SJCRH30 (cell line): ENCODE results near the gene CGB2. TPM values are rescaled to one million over a fixed set of nuclear protein-coding genes. Genes with fewer than 3 reads are reported as not detected.

Experiments
- total RNA-seq: library from RNA; depleted of rRNA; stranded (reverse); fragments of >200 nt; shearing (Covaris generic); gene quantifications from 2 replicates; pipeline ENCODE4 v1.2.3, GENCODE V29; 2014; rRNA removed

The CGB2 gene
- total RNA-seq, 1 experiment from 2014 or later = not detected

Other genes starting within 250 kb of the CGB2 start
- 31.7 and 36.0 TPM in 2 replicates for gene BCAT2, start 220.9 kb upstream of the CGB2 start, total RNA-seq
- gene HSD17B14, start 195.4 kb upstream of the CGB2 start, total RNA-seq = not detected in 2 replicates
- gene PLEKHA4, start 163.3 kb upstream of the CGB2 start, total RNA-seq = 19.3 and 26.6 TPM in 2 replicates
- gene PPP1R15A, start 159.5 kb upstream of the CGB2 start, total RNA-seq = 11.1 and 12.5 TPM in 2 replicates
- not detected in 2 replicates for gene TULP2, start 133.1 kb upstream of the CGB2 start, total RNA-seq
- 91.2 and 97.1 TPM in 2 replicates for gene NUCB1, start 131.6 kb upstream of the CGB2 start, total RNA-seq
- not detected in 2 replicates for gene DHDH, start 98.2 kb upstream of the CGB2 start, total RNA-seq
- gene BAX, start 77.0 kb upstream of the CGB2 start, total RNA-seq = 49.1 and 56.9 TPM in 2 replicates
- gene FTL, start 66.6 kb upstream of the CGB2 start, total RNA-seq = 1,133 and 1,259 TPM in 2 replicates
- gene GYS1, start 38.6 kb upstream of the CGB2 start, total RNA-seq = 38.9 and 42.8 TPM in 2 replicates
- gene RUVBL2, start 38.0 kb upstream of the CGB2 start, total RNA-seq = 139 and 152 TPM in 2 replicates
- gene LHB, start 14.8 kb upstream of the CGB2 start, total RNA-seq = not detected in 2 replicates
- not detected in 2 replicates for gene CGB3, start 7.6 kb upstream of the CGB2 start, total RNA-seq
- gene CGB1, start 5.0 kb downstream of the CGB2 start, total RNA-seq = not detected in 2 replicates
- not detected in 2 replicates for gene CGB5, start 12.0 kb downstream of the CGB2 start, total RNA-seq
- not detected in 2 replicates for gene CGB8, start 17.2 kb downstream of the CGB2 start, total RNA-seq
- not detected in 2 replicates for gene CGB7, start 25.9 kb downstream of the CGB2 start, total RNA-seq
- not detected in 2 replicates for gene NTF4, start 32.9 kb downstream of the CGB2 start, total RNA-seq
- gene KCNA7, start 40.8 kb downstream of the CGB2 start, total RNA-seq = not detected in 2 replicates
- gene SNRNP70, start 53.6 kb downstream of the CGB2 start, total RNA-seq = 241 and 253 TPM in 2 replicates
- 4.1 and 5.0 TPM in 2 replicates for gene LIN7B, start 82.5 kb downstream of the CGB2 start, total RNA-seq
- gene C19orf73, start 87.3 kb downstream of the CGB2 start, total RNA-seq = 0.99 and 1.7 TPM in 2 replicates
- gene PPFIA3, start 87.7 kb downstream of the CGB2 start, total RNA-seq = 20.8 and 27.1 TPM in 2 replicates
- 2.1 and 3.2 TPM in 2 replicates for gene HRC, start 123.5 kb downstream of the CGB2 start, total RNA-seq
- 1.2 and 1.8 TPM in 2 replicates for gene TRPM4, start 125.9 kb downstream of the CGB2 start, total RNA-seq